Keratinocyte (primary cell): ENCODE data around the gene MINDY1. TPM values are rescaled to one million over a fixed set of nuclear protein-coding genes. Genes with fewer than 3 reads are reported as not detected.

Source experiments
- DNase-seq: peaks from one replicate; pipeline ENCODE4 v3.0.0-alpha.2; 2011; ENCODE audit warnings: low read depth, missing footprints, low spot score
- FAIRE-seq: peaks from 2 replicates; lab custom pipeline; 2011; peaks lifted over from hg19 to GRCh38; lab: Jason Lieb, UNC
- H2AFZ ChIP-seq: 2 replicates; pipeline ENCODE4 v1.6.0; 2012; ENCODE audit warnings: low read length, control low read depth, inconsistent platforms; ENCODE audit not compliant: control insufficient read depth
- H3K27ac ChIP-seq: 2 replicates; pipeline ENCODE4 v1.5.1; 2011; ENCODE audit warnings: low read length; ENCODE audit not compliant: control insufficient read depth, insufficient read depth
- H3K27me3 ChIP-seq: 3 replicates; pipeline ENCODE4 v1.6.0; 2011; ENCODE audit warnings: low read length; ENCODE audit not compliant: control insufficient read depth, insufficient read depth; ENCODE audit errors: extremely low read depth
- H3K36me3 ChIP-seq, 2 experiments: 2 replicates in 1 of 2; 3 replicates in 1 of 2; pipeline ENCODE4 v1.5.1; 2011; ENCODE audit warnings: low read length in 2 of 2, mild to moderate bottlenecking in 1 of 2; ENCODE audit not compliant: control insufficient read depth in 2 of 2, insufficient read depth in 2 of 2; ENCODE audit errors: extremely low read depth in 1 of 2
- H3K4me1 ChIP-seq: 3 replicates; pipeline ENCODE4 v1.5.1; 2011; ENCODE audit warnings: low read length; ENCODE audit not compliant: control insufficient read depth, insufficient read depth; ENCODE audit errors: extremely low read depth
- H3K4me2 ChIP-seq: 3 replicates; pipeline ENCODE4 v1.6.0; 2011; ENCODE audit warnings: low read depth, low read length; ENCODE audit not compliant: control insufficient read depth, insufficient read depth; ENCODE audit errors: extremely low read depth
- H3K4me3 ChIP-seq, 3 experiments: fragments of 200-600 bp in 1 of 3; sonication (generic) in 1 of 3; 2 replicates in 2 of 3; 3 replicates in 1 of 3; pipeline ENCODE4 v1.5.1; 2011 to 2016; ENCODE audit warnings: low read length in 3 of 3, mild to moderate bottlenecking in 3 of 3, control low read depth in 2 of 3, inconsistent platforms in 1 of 3, low read depth in 1 of 3, mixed read lengths in 1 of 3, mixed run types in 1 of 3, moderate library complexity in 1 of 3; ENCODE audit not compliant: control insufficient read depth in 2 of 3, insufficient read depth in 2 of 3; ENCODE audit errors: extremely low read depth in 1 of 3
- H3K79me2 ChIP-seq: 2 replicates; pipeline ENCODE4 v1.6.0; 2012; ENCODE audit warnings: low read length; ENCODE audit not compliant: control insufficient read depth, insufficient read depth
- H3K9ac ChIP-seq: 3 replicates; pipeline ENCODE4 v1.6.0; 2011; ENCODE audit warnings: low read length; ENCODE audit not compliant: control insufficient read depth, insufficient read depth; ENCODE audit errors: extremely low read depth
- H3K9me1 ChIP-seq: 3 replicates; pipeline ENCODE4 v1.6.0; 2011; ENCODE audit warnings: low read length; ENCODE audit not compliant: control insufficient read depth, insufficient read depth; ENCODE audit errors: extremely low read depth
- H3K9me3 ChIP-seq: 2 replicates; pipeline ENCODE4 v1.5.1; 2012; ENCODE audit warnings: low read depth, low read length; ENCODE audit not compliant: control insufficient read depth
- H4K20me1 ChIP-seq: 3 replicates; pipeline ENCODE4 v1.6.0; 2011; ENCODE audit warnings: low read length; ENCODE audit not compliant: control insufficient read depth, insufficient read depth; ENCODE audit errors: extremely low read depth
- EZH2 ChIP-seq: IDR thresholded peaks from one replicate; pipeline ENCODE4 v1.6.1; 2012; ENCODE audit warnings: inconsistent platforms, mild to moderate bottlenecking, low read length, moderate library complexity
- dilution Hi-C: fragments of 300-500 bp; cut with MboI; formaldehyde crosslinking; loops from one replicate; pipeline ENCODE4 v1.7.0; 2020; ENCODE audit warnings: low sequenced_read_pairs; ENCODE audit not compliant: extremely low pct_ligation_motif_present
- polyA plus RNA-seq, 5 experiments: library from polyadenylated mRNA; depleted of rRNA in 3 of 5; stranded (reverse) in 3 of 5; stranded (forward) in 1 of 5; unstranded in 1 of 5; fragments of >200 nt; gene quantifications; 1 replicate in 1 of 5; 2 replicates in 3 of 5; 3 replicates in 1 of 5; pipeline versions ENCODE4 v1.2.1 to v1.2.3, GENCODE V29; 2011 to 2012; ENCODE audit warnings: missing spikeins in 2 of 5, low read depth in 1 of 5, low replicate concordance in 1 of 5
- TF ChIP-seq, protein P1 (sequence below), 3 experiments: IDR thresholded peaks in 1 of 3; conservative IDR thresholded peaks in 1 of 3; optimal IDR thresholded peaks in 1 of 3; 2 replicates in 2 of 3; 3 replicates in 1 of 3; pipeline versions ENCODE3 to v1.5.1; 2011; ENCODE audit warnings: low read length in 3 of 3, mild to moderate bottlenecking in 3 of 3, moderate library complexity in 2 of 3, control low read depth in 1 of 3, inconsistent platforms in 1 of 3; ENCODE audit not compliant: insufficient read depth in 2 of 3; ENCODE audit errors: extremely low read depth in 1 of 3

MINDY1 gene
- polyA plus RNA-seq, 1 donor (not counting 4 experiments of a cell fraction or from before 2014, with no cell fraction given) = 11.2 TPM

DNA sequence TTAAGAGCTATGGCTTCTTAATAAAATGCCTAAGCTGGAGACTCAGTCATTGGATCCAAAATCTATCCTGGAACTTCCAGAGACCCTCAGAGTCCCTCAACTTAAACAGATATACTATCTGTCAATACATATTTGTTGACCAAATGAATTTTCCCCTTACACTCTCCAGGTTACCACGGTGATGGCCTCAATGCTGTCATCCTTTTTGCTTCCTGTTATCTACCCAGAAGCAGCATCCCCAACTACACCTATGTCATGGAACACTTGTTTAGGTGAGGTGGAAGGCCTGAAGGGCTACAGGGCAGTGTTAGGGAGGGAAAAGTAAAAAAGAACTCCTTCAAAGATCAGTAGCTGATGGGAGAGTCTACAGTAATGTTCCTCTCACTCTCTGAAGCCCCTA, 36.5 kb upstream of the MINDY1 start:
- H3K4me3 ChIP-seq = no peak overlapping the region
- no peak overlapping the region for H2AFZ ChIP-seq
- H3K27me3 ChIP-seq = no peaks in the 10 kb centered on the region
- H3K9ac ChIP-seq = no peak overlapping the region
- DNase-seq (no peak), FAIRE-seq (no peak)
- peaks cover 11% of the 10 kb centered on the region for H3K4me1 ChIP-seq
- H3K27ac ChIP-seq = no peak overlapping the region
- H3K4me2 ChIP-seq = no peak overlapping the region
- H3K9me1 ChIP-seq = no peaks in the 10 kb centered on the region
- TF ChIP-seq EZH2 = no peak
- TF ChIP-seq, protein P1, sequence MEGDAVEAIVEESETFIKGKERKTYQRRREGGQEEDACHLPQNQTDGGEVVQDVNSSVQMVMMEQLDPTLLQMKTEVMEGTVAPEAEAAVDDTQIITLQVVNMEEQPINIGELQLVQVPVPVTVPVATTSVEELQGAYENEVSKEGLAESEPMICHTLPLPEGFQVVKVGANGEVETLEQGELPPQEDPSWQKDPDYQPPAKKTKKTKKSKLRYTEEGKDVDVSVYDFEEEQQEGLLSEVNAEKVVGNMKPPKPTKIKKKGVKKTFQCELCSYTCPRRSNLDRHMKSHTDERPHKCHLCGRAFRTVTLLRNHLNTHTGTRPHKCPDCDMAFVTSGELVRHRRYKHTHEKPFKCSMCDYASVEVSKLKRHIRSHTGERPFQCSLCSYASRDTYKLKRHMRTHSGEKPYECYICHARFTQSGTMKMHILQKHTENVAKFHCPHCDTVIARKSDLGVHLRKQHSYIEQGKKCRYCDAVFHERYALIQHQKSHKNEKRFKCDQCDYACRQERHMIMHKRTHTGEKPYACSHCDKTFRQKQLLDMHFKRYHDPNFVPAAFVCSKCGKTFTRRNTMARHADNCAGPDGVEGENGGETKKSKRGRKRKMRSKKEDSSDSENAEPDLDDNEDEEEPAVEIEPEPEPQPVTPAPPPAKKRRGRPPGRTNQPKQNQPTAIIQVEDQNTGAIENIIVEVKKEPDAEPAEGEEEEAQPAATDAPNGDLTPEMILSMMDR (optimal IDR thresholded peaks at IDR 0.05 in 1 of 3, IDR thresholded peaks at IDR 0.05 in 1 of 3, conservative IDR thresholded peaks at IDR 0.05 in 1 of 3; ENCODE audit: extremely low read depth in 1 of 3, insufficient read depth in 2 of 3, low read length in 3 of 3) = no peak
- H3K79me2 ChIP-seq = no peaks in the 10 kb centered on the region
- dilution Hi-C loops = no loop called here
- H4K20me1 ChIP-seq = no peaks in the 10 kb centered on the region
- H3K36me3 ChIP-seq = no peaks in the 10 kb centered on the region
- no peaks in the 10 kb centered on the region for H3K9me3 ChIP-seq

DNA sequence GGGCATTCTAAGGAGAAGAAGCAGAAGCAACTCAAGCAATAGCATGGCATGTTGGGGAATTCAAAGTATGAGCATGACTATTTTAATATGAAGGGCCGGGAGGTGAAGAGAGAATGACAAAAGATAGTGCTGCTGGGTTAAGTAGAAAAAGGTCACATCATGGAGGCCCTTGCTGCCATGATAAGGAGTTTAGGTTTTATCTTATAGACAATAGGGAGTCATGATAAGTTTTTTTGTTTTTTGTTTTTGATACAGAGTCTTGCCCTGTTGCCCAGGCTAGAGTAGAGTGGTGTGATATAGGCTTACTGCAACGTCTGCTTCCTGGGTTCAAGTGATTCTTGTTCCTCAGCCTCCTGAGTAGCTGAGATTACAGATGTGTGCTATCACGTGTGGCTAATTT, 32.8 kb upstream of the MINDY1 start:
- Histone ChIP-seq H3K9me3 (no peaks in the 10 kb centered on the region), H3K9ac (no peak overlapping the region), H3K27ac (no peak overlapping the region), H4K20me1 (no peaks in the 10 kb centered on the region), H3K36me3 (no peaks in the 10 kb centered on the region), H3K4me1 (peaks cover 8% of the 10 kb centered on the region), H3K27me3 (no peaks in the 10 kb centered on the region), H3K79me2 (no peaks in the 10 kb centered on the region), H3K4me2 (no peak overlapping the region), H2AFZ (no peak overlapping the region), H3K9me1 (no peaks in the 10 kb centered on the region), H3K4me3 (no peak overlapping the region)
- dilution Hi-C loops = no loop called here
- TF ChIP-seq, protein P1 (optimal IDR thresholded peaks at IDR 0.05 in 1 of 3, IDR thresholded peaks at IDR 0.05 in 1 of 3, conservative IDR thresholded peaks at IDR 0.05 in 1 of 3; ENCODE audit: extremely low read depth in 1 of 3, insufficient read depth in 2 of 3, low read length in 3 of 3) = no peak
- TF ChIP-seq EZH2 = no peak
- DNase-seq (no peak), FAIRE-seq (no peak)
